Fibroblast of pulmonary artery (primary cell): ENCODE measurements around the gene KRT3.

Source experiments
- DNase-seq: peaks from one replicate; pipeline ENCODE4 v3.0.0-alpha.2; 2010; ENCODE audit warnings: low read depth
- H3K4me3 ChIP-seq: replicated peaks from 2 replicates; pipeline ENCODE4 v1.5.1; 2011; ENCODE audit warnings: low read depth, mild to moderate bottlenecking, control low read depth, low read length, moderate library complexity
- TF ChIP-seq, protein P1 (sequence below): IDR thresholded peaks from 2 replicates; pipeline ENCODE4 v1.5.1; 2011; ENCODE audit warnings: mild to moderate bottlenecking, control low read depth, low read length, inconsistent platforms; ENCODE audit errors: missing control alignments

The KRT3 gene

DNA sequence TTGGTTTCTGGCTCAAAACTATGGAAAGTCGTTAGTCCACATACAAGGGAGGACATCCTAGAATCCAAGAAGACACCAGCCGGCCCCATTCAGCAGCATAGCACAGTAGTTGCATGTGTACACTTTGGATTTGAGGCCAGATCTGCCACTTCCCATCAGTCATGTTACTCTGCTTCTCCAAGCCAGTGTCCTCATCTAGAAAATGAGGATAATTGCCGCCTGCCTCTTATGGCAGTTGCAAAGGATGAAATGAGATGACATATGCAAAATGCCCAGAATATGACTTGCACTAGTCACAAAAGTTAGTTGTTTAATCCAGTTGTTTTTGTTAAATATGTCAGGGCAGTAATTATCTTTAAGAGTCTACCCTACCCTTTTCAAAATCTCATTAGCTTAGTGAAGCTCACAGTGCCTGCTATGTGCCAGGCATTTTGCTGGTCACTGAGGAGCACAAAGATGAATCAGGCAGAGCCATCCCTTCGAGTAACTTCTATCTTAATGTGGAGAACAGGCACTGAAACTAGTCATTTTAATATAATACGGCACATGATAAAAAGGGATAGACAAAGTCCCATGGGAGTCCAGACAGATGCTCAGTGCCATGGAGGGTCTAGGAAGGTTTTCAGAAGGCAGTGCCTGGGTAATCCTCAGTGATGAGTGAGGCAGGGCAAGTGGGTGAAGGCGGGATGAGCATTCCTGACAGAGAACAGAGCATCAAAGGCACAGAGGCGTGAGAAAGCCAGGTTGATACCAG lies 12.2 kb downstream of the KRT3 start:
- TF ChIP-seq, protein P1, sequence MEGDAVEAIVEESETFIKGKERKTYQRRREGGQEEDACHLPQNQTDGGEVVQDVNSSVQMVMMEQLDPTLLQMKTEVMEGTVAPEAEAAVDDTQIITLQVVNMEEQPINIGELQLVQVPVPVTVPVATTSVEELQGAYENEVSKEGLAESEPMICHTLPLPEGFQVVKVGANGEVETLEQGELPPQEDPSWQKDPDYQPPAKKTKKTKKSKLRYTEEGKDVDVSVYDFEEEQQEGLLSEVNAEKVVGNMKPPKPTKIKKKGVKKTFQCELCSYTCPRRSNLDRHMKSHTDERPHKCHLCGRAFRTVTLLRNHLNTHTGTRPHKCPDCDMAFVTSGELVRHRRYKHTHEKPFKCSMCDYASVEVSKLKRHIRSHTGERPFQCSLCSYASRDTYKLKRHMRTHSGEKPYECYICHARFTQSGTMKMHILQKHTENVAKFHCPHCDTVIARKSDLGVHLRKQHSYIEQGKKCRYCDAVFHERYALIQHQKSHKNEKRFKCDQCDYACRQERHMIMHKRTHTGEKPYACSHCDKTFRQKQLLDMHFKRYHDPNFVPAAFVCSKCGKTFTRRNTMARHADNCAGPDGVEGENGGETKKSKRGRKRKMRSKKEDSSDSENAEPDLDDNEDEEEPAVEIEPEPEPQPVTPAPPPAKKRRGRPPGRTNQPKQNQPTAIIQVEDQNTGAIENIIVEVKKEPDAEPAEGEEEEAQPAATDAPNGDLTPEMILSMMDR, result no peak
- H3K4me3 ChIP-seq, result no peak overlapping the region

DNA sequence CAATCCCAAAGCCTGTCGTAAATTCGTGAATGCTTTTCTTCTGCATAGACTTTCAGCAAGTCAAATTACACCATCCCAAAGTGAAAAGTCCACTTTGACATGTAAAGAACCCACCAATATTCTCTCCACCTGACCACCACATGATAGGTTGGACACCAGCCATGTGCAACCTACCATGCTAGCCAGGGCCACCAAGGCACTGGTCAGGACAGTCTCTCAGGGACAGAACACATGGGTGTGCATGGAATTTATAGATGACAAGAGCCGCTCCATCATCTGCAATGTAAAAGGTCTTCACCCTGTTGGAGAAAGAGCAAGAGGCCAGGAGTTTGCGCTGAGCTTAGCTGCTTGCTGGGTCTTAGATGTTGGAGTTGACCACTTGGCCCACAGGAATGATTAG lies 13.4 kb downstream of the KRT3 start:
- H3K4me3 ChIP-seq, result no peak overlapping the region
- TF ChIP-seq, protein P1, result no peak
- no peak for DNase-seq

More for the DNA sequence above, 12.2 kb downstream of the KRT3 start:
- no peak for DNase-seq

DNA sequence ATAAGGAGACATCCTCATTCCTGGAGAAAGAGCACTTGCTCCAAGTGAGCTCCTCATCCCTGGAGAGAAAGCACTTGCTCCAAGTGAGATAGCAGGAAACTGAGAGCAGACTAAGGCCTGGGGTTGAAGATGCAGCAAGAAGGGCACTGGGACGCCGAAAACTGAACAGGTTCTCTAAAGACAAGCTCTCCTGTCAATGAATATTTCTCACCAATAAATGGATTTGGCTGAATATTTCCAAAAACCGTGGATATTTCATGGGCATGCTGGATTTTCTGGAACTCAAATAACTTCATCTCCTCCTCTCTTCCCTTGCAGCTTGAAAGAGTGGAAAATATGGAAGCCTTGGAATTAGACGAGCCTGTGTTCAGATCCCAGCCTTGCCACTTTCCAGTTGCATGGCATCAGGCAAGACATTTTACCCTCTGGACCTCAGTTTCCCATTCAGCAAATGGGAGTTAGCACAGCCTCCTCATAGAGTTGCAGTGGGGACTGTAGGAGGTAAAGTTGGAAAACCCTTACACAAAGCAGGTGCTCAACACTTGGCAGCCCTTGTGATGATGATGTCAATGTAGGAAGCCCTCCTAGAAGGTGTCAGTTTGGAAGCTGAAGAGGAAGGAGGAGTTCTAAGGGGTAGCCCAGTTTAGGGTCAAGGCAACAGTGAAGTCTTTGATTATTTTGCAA lies 14.4 kb downstream of the KRT3 start:
- TF ChIP-seq, protein P1, result no peak
- no peak overlapping the region for H3K4me3 ChIP-seq
- DNase-seq, result no peak

DNA sequence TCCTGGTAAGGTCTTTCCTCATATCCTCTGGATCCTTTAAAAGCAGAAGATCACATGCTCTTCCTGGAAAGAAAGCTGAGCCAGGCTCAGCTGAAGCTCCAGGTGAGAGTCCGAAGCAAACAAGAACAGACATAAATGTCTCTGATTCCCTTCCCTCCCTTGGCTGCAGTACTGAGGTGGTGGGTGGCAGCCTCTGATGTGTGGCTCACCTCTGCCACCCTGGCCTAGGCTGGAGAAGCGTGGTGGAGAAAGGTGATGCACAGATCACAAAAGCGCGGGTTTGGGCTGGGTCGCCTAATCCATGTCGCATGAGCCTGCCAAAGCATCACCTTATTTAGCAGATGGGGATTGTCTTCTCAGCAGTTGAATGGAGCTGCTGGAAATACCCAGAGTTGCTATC lies 16.0 kb downstream of the KRT3 start:
- no peak overlapping the region for H3K4me3 ChIP-seq
- no peak for DNase-seq
- TF ChIP-seq, protein P1, result no peak

DNA sequence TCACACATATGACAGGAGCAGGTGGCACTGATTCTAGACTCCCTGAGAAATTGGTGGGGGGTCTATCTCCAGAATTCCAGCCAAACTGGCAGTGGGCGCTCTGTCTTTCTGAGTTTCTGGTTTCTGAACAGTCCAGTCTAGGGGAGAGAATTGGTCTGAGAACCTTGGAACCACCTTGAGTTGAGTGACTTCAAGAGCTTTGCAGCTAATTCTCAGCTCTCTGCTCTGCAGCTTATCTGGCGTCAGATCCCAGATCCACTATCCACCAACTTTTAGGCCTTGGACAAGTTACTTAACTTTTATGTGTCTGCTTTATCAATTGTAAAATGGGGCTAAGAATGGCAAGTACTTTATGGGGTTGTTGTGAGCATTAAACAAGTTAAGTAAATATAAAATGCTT lies 17.1 kb downstream of the KRT3 start:
- TF ChIP-seq, protein P1, result no peak
- no peak overlapping the region for H3K4me3 ChIP-seq
- DNase-seq, result no peak

DNA sequence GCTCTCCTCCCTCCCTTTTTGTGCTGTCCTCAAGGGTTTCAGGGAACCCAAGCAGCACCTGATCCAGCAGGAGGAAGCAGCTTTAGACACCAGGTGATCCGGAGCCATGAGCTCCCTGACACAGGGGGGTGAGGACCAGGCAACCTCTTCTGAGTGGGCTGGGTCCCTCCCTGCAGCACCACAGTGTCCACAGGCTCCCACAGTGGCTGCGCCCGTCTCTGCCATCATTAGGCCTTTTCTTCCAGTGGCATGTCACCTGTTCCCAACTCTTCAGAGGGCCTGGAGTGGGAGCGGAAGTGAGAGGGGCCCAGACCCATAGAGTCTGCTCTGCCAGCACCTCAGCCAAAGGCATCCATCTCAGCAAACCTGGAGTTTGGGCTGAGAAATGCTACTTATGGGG lies 18.4 kb downstream of the KRT3 start:
- TF ChIP-seq, protein P1, result no peak
- no peak for DNase-seq
- H3K4me3 ChIP-seq, result no peak overlapping the region
